ENCODE measurements around the gene ANTXR1.

ANTXR1 gene

DNA sequence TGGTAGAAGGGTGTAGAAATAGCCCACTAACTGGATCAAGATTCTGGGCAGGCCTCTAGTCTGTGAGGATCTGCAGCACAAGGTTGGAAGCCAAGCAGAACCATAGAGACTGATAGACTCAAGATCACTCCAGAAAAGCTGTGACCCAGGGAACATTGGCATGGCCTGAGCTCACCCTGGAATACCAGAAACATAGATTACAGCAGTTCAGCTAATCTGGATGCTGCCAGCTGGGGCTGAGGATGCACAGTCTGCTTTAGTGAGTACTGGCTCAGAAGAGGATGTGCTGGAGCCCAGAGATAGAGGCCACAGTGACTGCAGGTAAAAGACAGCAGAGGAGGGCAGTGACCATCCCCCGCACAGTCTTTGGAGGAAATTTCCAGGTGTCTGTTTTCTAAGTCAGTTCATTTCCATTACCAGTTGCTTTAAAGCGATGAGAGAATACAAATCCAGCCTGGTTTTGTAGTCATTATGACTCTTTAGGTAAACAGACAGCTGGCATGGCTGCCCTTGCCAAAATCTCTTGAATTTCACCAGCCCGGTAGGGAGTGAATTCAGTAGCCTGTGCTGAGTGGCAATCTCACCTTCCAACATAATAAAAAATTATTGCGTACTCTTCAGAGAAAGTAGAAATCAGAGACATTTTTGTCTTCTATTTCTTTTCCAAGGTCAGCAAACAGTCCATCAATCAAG, 119.2 kb downstream of the ANTXR1 start:
- Histone ChIP-seq H3K4me3 (ENCODE audit: low read length) (no peak overlapping the region), H3K36me3 (ENCODE audit: insufficient read depth, low read depth, low read length) (no peaks in the 10 kb centered on the region; the same call in 1 of the 2 replicates), H3K9me3 (ENCODE audit: insufficient read depth, low read depth, low read length) (no peaks in the 10 kb centered on the region), H3K4me1 (ENCODE audit: insufficient read depth, low read length) (no peaks in the 10 kb centered on the region), H3K9ac (ENCODE audit: low read depth, low read length) (no peak overlapping the region), H3K27ac (ENCODE audit: low read length) (no peak overlapping the region), H3K27me3 (ENCODE audit: insufficient read depth, low read length) (no peaks in the 10 kb centered on the region)

DNA sequence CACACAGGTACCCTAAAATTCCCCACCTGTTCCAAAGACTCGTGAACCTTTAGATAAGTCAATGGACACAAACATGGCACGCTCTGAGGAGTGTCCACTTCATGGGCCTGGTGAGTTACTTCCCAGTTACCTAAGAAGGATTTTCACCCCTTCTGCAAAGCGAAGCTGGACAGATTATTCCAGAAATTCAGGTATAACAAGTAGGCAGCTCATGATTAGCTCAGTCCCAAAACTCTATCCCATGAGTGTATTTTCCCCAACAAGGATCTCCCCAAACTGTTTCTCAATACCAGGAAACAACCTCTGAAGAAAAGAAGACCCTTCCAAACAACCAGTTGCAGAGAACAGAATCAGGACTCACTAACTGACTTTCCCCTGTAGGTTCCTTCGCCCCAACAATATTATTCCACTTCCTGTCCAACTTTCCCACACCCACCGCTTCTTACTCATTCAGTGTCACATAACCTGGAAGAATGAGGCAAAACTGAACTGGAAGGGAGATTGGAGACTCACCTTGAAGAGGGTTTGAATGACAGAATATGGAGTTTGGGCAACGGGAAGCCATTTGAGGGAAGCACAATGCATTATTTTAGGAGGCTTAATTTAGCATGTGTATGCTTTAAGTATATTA, 120.1 kb downstream of the ANTXR1 start:
- Histone ChIP-seq H3K9me3 (ENCODE audit: insufficient read depth, low read depth, low read length) (no peaks in the 10 kb centered on the region), H3K27me3 (ENCODE audit: insufficient read depth, low read length) (no peaks in the 10 kb centered on the region), H3K9ac (ENCODE audit: low read depth, low read length) (no peak overlapping the region), H3K4me1 (ENCODE audit: insufficient read depth, low read length) (peaks cover under 1% of the 10 kb centered on the region), H3K36me3 (ENCODE audit: insufficient read depth, low read depth, low read length) (no peaks in the 10 kb centered on the region; the same call in 1 of the 2 replicates), H3K4me3 (ENCODE audit: low read length) (no peak overlapping the region), H3K27ac (ENCODE audit: low read length) (no peak overlapping the region)

DNA sequence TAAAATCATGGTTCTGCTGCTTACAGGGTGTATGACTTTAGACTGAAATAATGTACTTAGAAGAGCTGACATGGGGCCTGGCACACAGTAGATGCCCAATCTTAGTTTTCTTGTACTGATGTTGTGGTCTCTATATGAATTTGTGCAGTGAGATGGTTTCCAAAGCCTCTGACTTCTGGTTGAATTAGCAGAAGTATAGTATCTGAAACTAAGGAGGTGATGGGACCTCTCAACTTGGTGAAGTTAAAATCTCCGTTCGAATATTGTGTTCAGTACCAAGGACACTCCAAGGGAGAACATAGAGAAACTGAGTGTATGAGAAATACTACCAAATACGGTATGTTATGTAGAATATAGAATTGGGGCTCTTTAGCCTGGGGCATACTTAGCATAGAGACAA, 120.9 kb downstream of the ANTXR1 start:
- peaks cover 6% of the 10 kb centered on the region for H3K4me1 ChIP-seq (ENCODE audit: insufficient read depth, low read length)
- H3K27ac ChIP-seq (ENCODE audit: low read length), result no peak overlapping the region

DNA sequence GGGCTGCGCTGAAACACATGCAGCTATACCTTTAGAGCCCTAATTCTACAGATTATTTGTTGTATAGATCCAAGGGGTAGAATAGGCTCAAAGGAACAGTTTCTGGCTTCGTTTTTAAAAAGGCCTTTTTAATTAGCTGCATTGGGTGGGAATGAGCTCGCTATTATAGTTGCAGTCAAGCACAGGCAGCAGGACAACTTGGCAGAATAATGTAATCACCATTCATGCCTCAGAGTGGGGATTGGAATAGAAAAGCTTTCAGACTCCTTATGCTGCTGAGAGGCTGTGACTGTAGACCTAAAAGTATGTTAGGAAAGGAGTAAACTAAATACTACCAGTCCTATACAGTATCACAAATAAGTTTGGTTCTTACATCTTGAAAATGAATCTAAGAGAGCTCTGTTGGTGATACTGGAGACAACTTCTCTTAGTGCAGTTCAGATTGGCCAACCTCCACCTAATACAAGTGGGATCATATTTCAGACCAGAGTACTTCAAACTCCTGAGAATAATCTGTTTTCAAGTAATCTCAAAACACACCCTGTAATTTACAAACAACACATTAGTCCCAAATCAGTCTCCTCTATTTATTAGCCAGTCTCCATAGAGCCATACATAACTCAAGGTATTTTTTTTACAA, 121.4 kb downstream of the ANTXR1 start:
- Histone ChIP-seq H3K36me3 (ENCODE audit: insufficient read depth, low read depth, low read length) (no peaks in the 10 kb centered on the region; the same call in 1 of the 2 replicates), H3K9me3 (ENCODE audit: insufficient read depth, low read depth, low read length) (no peaks in the 10 kb centered on the region), H3K4me3 (ENCODE audit: low read length) (no peak overlapping the region), H3K4me1 (ENCODE audit: insufficient read depth, low read length) (peaks cover 6% of the 10 kb centered on the region), H3K9ac (ENCODE audit: low read depth, low read length) (no peak overlapping the region), H3K27ac (ENCODE audit: low read length) (no peak overlapping the region), H3K27me3 (ENCODE audit: insufficient read depth, low read length) (no peaks in the 10 kb centered on the region)

More for the DNA sequence above, 120.9 kb downstream of the ANTXR1 start:
- Histone ChIP-seq H3K4me3 (ENCODE audit: low read length) (no peak overlapping the region), H3K36me3 (ENCODE audit: insufficient read depth, low read depth, low read length) (no peaks in the 10 kb centered on the region), H3K9ac (ENCODE audit: low read depth, low read length) (no peak overlapping the region), H3K9me3 (ENCODE audit: insufficient read depth, low read depth, low read length) (no peaks in the 10 kb centered on the region), H3K27me3 (ENCODE audit: insufficient read depth, low read length) (no peaks in the 10 kb centered on the region)

DNA sequence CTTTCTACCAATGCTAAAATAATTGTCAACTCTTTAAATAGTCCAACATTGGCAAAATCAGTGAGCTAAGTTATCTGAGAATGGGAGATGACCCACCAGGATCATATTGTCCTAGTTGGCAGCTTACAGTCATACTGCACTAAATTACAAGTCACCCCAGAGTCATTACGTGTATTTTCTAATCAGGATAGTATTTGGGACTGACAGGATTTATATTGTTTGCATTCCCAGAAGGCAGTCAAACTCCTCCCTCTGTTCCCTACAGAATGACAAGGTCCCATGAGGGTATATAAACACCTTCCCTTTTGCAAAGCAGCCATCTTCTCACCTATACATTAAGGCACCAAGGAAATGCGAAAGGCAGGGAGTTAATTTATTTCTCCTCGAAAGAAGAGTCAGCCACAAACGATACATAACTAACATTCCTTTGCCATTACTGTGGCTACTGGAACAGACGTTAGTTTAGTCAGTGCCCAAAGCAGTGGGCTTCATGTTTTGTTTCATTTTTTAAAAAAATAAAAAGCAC, 125.3 kb downstream of the ANTXR1 start:
- Histone ChIP-seq H3K36me3 (ENCODE audit: insufficient read depth, low read depth, low read length) (peaks cover 7% of the 10 kb centered on the region; the same call in 1 of the 2 replicates), H3K27ac (ENCODE audit: low read length) (no peak overlapping the region), H3K27me3 (ENCODE audit: insufficient read depth, low read length) (no peaks in the 10 kb centered on the region), H3K9me3 (ENCODE audit: insufficient read depth, low read depth, low read length) (no peaks in the 10 kb centered on the region), H3K9ac (ENCODE audit: low read depth, low read length) (no peak overlapping the region), H3K4me1 (ENCODE audit: insufficient read depth, low read length) (peaks cover 6% of the 10 kb centered on the region), H3K4me3 (ENCODE audit: low read length) (no peak overlapping the region)

DNA sequence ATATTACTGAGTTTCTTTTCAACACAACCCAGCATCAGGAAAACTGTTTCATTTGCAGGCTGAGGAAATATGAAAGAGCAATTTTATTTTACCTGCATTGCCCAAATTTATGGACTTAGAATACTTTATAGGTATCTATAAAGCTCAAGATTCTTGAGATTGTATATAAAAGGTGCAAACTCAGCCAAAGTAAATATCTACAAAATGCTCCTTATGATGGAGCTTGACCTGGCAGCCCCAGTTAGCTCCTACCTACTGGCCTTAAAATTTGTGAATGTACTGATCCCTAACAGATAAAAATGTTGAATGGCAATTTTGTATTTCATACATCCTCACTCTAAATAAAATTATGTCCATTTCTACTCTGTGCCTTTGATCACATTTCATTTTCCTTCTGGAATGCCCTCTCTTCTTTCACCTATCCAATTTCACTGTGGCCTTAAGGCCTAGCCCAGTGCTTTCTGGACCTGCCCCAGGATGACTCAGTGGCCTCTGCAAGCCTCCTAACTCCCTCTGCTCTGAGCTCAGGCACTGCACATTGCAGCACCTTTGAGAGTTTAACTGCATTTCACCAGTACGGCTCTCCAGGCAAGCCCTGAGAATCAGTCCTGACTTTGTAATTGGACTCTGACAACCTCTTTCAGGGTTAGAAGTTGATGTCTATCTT, 125.9 kb downstream of the ANTXR1 start:
- H3K27me3 ChIP-seq (ENCODE audit: insufficient read depth, low read length), result no peaks in the 10 kb centered on the region
- H3K4me3 ChIP-seq (ENCODE audit: low read length), result no peak overlapping the region
- H3K4me1 ChIP-seq (ENCODE audit: insufficient read depth, low read length), result peaks cover 6% of the 10 kb centered on the region
- H3K36me3 ChIP-seq (ENCODE audit: insufficient read depth, low read depth, low read length), result peaks cover 7% of the 10 kb centered on the region; the same call in 1 of the 2 replicates
- H3K9ac ChIP-seq (ENCODE audit: low read depth, low read length), result no peak overlapping the region
- no peak overlapping the region for H3K27ac ChIP-seq (ENCODE audit: low read length)
- H3K9me3 ChIP-seq (ENCODE audit: insufficient read depth, low read depth, low read length), result no peaks in the 10 kb centered on the region

DNA sequence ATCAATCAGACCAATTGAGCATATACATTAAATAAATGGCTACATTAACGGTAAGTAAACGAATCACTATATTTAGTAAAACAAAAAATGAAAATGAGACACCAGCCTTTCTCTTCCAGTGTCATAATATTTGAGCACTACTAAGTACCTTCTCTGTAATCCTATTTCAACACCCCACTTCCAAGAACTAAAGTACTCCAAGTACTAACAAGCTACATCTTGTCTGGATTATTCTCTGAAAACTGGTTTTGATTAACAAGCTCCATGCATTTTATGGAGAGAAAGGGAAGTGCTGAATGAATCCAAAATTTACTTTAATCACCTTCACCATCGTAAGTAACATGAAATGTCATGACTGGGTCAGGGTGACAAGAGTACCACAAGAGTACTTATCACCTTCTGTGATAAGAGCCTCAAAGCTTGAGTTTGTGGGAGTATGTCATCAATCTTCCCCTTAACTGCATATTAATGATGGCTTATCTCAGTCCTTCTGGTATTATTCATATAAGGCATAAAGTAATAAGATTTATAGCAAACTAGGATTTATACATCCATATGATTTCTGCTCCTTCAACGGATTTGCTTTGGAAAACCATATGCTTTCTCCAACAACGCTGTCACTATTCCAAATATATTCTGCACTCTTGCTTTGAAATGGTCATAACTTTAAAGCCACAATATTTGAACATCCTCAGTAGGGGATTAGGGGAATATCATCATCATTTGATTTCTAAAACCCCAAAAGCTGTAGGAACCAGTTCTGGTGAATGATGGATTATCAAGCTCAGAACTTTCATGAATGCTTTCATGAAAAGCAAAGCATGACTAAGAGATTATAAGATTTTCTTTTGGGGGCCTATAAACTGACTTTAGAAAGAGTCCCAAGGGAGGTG, 127.0 kb downstream of the ANTXR1 start:
- H3K27me3 ChIP-seq (ENCODE audit: insufficient read depth, low read length), result no peaks in the 10 kb centered on the region
- H3K36me3 ChIP-seq (ENCODE audit: insufficient read depth, low read depth, low read length), result peaks cover 7% of the 10 kb centered on the region; the same call in 1 of the 2 replicates
- H3K9me3 ChIP-seq (ENCODE audit: insufficient read depth, low read depth, low read length), result no peaks in the 10 kb centered on the region
- no peak overlapping the region for H3K27ac ChIP-seq (ENCODE audit: low read length)
- H3K4me3 ChIP-seq (ENCODE audit: low read length), result no peak overlapping the region
- no peak overlapping the region for H3K9ac ChIP-seq (ENCODE audit: low read depth, low read length)
- peaks cover 6% of the 10 kb centered on the region for H3K4me1 ChIP-seq (ENCODE audit: insufficient read depth, low read length)

DNA sequence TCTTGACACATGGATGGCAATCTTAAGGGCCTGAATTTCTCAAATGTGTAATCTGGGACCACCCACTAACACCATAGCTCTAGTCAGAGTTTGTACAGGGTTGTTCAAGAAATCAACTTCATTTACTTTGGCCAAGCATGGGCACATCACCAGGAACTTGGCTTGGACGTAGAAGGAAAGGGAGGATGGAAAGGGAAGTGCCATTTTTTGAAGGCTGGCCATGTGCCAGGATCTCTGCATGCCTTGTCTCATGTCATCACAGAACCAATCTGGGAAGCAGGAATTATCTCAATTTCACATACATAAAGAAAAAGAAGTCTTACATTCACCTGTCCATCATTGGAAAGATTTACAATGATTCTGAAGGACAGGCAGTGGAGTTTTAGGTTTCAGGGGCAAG, 128.1 kb downstream of the ANTXR1 start:
- no peaks in the 10 kb centered on the region for H3K27me3 ChIP-seq (ENCODE audit: insufficient read depth, low read length)
- H3K27ac ChIP-seq (ENCODE audit: low read length), result no peak overlapping the region
- H3K9me3 ChIP-seq (ENCODE audit: insufficient read depth, low read depth, low read length), result no peaks in the 10 kb centered on the region
- no peak overlapping the region for H3K9ac ChIP-seq (ENCODE audit: low read depth, low read length)
- H3K36me3 ChIP-seq (ENCODE audit: insufficient read depth, low read depth, low read length), result peaks cover 7% of the 10 kb centered on the region; the same call in 1 of the 2 replicates
- no peak overlapping the region for H3K4me3 ChIP-seq (ENCODE audit: low read length)
- H3K4me1 ChIP-seq (ENCODE audit: insufficient read depth, low read length), result peaks cover 6% of the 10 kb centered on the region

DNA sequence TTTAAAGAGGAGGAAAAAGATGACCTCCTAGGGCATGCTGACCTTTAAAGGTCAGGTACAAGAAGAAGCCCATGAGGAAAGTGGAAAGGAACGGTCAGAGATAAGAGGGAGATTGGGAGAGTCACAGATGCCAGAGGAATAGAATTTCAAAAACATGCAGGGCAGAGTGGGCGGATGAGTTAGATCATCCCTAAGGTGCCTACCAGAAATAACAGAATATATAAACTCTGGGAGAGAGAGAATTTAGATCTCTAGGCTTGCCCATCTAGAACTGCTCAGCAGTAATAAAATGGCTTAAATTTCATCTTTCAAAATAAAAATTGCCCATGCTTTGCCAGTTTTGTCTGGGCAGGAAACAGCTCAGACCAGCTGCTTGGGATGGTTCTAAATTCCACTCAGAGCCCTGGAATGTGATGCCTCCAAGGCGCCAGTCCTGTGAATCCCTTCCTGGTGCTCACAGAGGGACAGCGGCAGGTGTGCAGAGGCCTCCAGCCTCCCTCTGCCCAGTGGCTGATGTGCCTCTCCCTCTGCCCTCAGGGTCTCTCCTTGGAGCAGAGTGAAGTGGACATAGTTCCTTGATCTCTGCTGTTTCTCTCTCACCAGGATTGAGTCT, 130.9 kb downstream of the ANTXR1 start:
- no peak overlapping the region for H3K9ac ChIP-seq (ENCODE audit: low read depth, low read length)
- no peak overlapping the region for H3K27ac ChIP-seq (ENCODE audit: low read length)
- H3K36me3 ChIP-seq (ENCODE audit: insufficient read depth, low read depth, low read length), result peaks cover 7% of the 10 kb centered on the region; the same call in 1 of the 2 replicates

DNA sequence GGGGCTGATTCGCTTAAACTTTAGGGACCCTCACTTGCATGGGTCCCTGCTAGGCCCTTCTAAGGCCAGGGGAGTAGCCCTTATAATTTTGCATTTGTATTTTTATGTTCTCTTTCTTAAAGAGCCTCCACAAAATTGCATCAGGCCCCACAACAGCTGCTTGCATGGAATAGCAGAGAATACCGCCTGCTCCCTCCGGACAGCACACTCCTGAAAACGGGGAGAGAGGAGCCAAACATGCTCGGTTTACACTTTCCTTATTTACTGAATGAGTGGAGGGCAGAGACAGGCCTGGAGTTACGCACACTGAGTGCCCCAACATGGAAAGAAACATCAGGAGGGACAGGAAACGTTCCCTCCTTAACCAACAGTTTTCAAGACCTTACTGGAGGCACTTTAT, 132.2 kb downstream of the ANTXR1 start:
- Histone ChIP-seq H3K9ac (ENCODE audit: low read depth, low read length) (no peak overlapping the region), H3K27me3 (ENCODE audit: insufficient read depth, low read length) (no peaks in the 10 kb centered on the region), H3K9me3 (ENCODE audit: insufficient read depth, low read depth, low read length) (no peaks in the 10 kb centered on the region), H3K27ac (ENCODE audit: low read length) (no peak overlapping the region), H3K4me3 (ENCODE audit: low read length) (no peak overlapping the region), H3K36me3 (ENCODE audit: insufficient read depth, low read depth, low read length) (no peaks in the 10 kb centered on the region), H3K4me1 (ENCODE audit: insufficient read depth, low read length) (peaks cover 10% of the 10 kb centered on the region; the same call in 1 of the 2 replicates)

More for the DNA sequence above, 130.9 kb downstream of the ANTXR1 start:
- H3K4me3 ChIP-seq (ENCODE audit: low read length), result no peak overlapping the region
- H3K4me1 ChIP-seq (ENCODE audit: insufficient read depth, low read length), result peaks cover 3% of the 10 kb centered on the region; the same call in 1 of the 2 replicates
- no peaks in the 10 kb centered on the region for H3K9me3 ChIP-seq (ENCODE audit: insufficient read depth, low read depth, low read length)
- H3K27me3 ChIP-seq (ENCODE audit: insufficient read depth, low read length), result no peaks in the 10 kb centered on the region
